K562 (cell line): ENCODE data around the gene AGXT. TPM values are rescaled to one million over a fixed set of nuclear protein-coding genes. Genes with fewer than 3 reads are reported as not detected.

Experiments used
- ATAC-seq: fragments of 200-7000 bp; cut with Tn5 transposase; 3 replicates; pipeline ENCODE4 v1.9.1; 2020; ENCODE audit warnings: moderate library complexity
- BruUV-seq: library from RNA; stranded (reverse); fragments of 400-500 nt; replicated peaks from 2 replicates; lab custom pipeline; 2021; lab: Mats Ljungman, UMichigan
- CTCF ChIA-PET: fragments of 300-600 bp; formaldehyde crosslinking; extraction: SDS; loops from one replicate; lab custom pipeline; 2021; ENCODE audit warnings: low intra/inter-chr PET ratio; lab: Yijun Ruan, JAX
- POLR2A ChIA-PET: fragments of 300-600, 350-650 bp; sonication (Branson Sonifier 250); formaldehyde crosslinking; extraction: SDS; loops from one replicate; lab custom pipeline; 2021; ENCODE audit warnings: antibody characterized with exemption, inconsistent platforms; lab: Yijun Ruan, JAX
- DNase-seq, 4 experiments: peaks; one replicate each; pipeline versions ENCODE4 v3.0.0 to v3.0.0-alpha.2; 2011 to 2018; ENCODE audit warnings: low spot score in 3 of 4, mixed read lengths in 3 of 4; ENCODE audit errors: extremely low read depth in 1 of 4
- FAIRE-seq: peaks from 2 replicates; lab custom pipeline; 2011; peaks lifted over from hg19 to GRCh38; lab: Jason Lieb, UNC
- H2AFZ ChIP-seq: 2 replicates; pipeline ENCODE4 v1.6.0; 2011; ENCODE audit warnings: low read depth, low read length, control low read depth, inconsistent platforms
- H3K27ac ChIP-seq: fragments of 200-600 bp; 3 replicates; pipeline ENCODE4 v1.8.0; 2011; ENCODE audit warnings: low read depth, mild to moderate bottlenecking, control low read depth, inconsistent platforms, low read length, moderate library complexity, mixed read lengths; ENCODE audit errors: extremely low read depth
- H3K27me3 ChIP-seq, 2 experiments: fragments of 300-600 bp in 1 of 2; 2 replicates in 1 of 2; 3 replicates in 1 of 2; pipeline versions ENCODE4 v1.6.0 to v1.8.0; 2011; ENCODE audit warnings: inconsistent platforms in 2 of 2, low read length in 2 of 2, mild to moderate bottlenecking in 1 of 2, mixed read lengths in 1 of 2, moderate library complexity in 1 of 2; ENCODE audit not compliant: control insufficient read depth in 2 of 2, insufficient read depth in 2 of 2
- H3K36me3 ChIP-seq: fragments of 300-600 bp; 3 replicates; pipeline ENCODE4 v1.8.0; 2011; ENCODE audit warnings: mild to moderate bottlenecking, low read length, inconsistent platforms; ENCODE audit not compliant: control insufficient read depth, insufficient read depth
- H3K4me1 ChIP-seq, 2 experiments: fragments of 200-600 bp in 1 of 2; replicated peaks in 1 of 2; 2 replicates in 1 of 2; 3 replicates in 1 of 2; pipeline versions ENCODE4 v1.5.1 to v1.8.0; 2011; ENCODE audit warnings: inconsistent platforms in 2 of 2, low read length in 2 of 2, mild to moderate bottlenecking in 1 of 2, mixed read lengths in 1 of 2, moderate library complexity in 1 of 2; ENCODE audit not compliant: control insufficient read depth in 2 of 2, insufficient read depth in 2 of 2
- H3K4me2 ChIP-seq: 2 replicates; pipeline ENCODE4 v1.6.1; 2011; ENCODE audit warnings: low read length, control low read depth, inconsistent platforms, mixed read lengths; ENCODE audit not compliant: insufficient read depth
- H3K4me3 ChIP-seq: fragments of 200-600 bp; sonication (generic), shearing (Covaris generic); 2 replicates; pipeline ENCODE4 v1.5.1; 2016; ENCODE audit warnings: control low read depth, inconsistent platforms
- H3K79me2 ChIP-seq: fragments of 200-600 bp; 3 replicates; pipeline ENCODE4 v1.8.0; 2011; ENCODE audit warnings: low read length, inconsistent platforms; ENCODE audit not compliant: control insufficient read depth, insufficient read depth
- H3K9ac ChIP-seq, 2 experiments: 2 replicates each; pipeline versions ENCODE4 v1.6.0 to v1.6.1; 2011; ENCODE audit warnings: low read depth in 2 of 2, low read length in 2 of 2, control low read depth in 1 of 2, inconsistent platforms in 1 of 2, mild to moderate bottlenecking in 1 of 2, mixed read lengths in 1 of 2; ENCODE audit not compliant: insufficient read depth in 1 of 2
- H3K9me1 ChIP-seq: one replicate; pipeline ENCODE4 v1.6.0; 2011; ENCODE audit warnings: inconsistent platforms, mild to moderate bottlenecking, low read length, moderate library complexity; ENCODE audit not compliant: control insufficient read depth, insufficient read depth
- H3K9me3 ChIP-seq: replicated peaks from 2 replicates; pipeline ENCODE4 v1.5.1; 2011; ENCODE audit warnings: low read depth, low read length, inconsistent platforms; ENCODE audit not compliant: control insufficient read depth, insufficient read depth
- H4K20me1 ChIP-seq: replicated peaks from 2 replicates; pipeline ENCODE4 v1.6.1; 2011; ENCODE audit warnings: low read length, inconsistent platforms, mixed read lengths; ENCODE audit not compliant: control insufficient read depth, insufficient read depth
- CHAMP1 ChIP-seq: fragments of 450-650 bp; IDR thresholded peaks from 2 replicates; pipeline ENCODE4 v1.6.1; 2016; ENCODE audit warnings: mild to moderate bottlenecking
- ESRRA ChIP-seq: fragments of 450-650 bp; IDR thresholded peaks from 2 replicates; pipeline ENCODE4 v1.6.1; 2014; ENCODE audit warnings: low read depth, mild to moderate bottlenecking, moderate library complexity, borderline replicate concordance
- NELFE ChIP-seq: IDR thresholded peaks from 2 replicates; pipeline ENCODE4 v1.6.1; 2011; ENCODE audit warnings: mild to moderate bottlenecking; ENCODE audit not compliant: insufficient read depth, insufficient read length
- SMARCA4 ChIP-seq: fragments of 450-650 bp; IDR thresholded peaks from 2 replicates; pipeline ENCODE4 v1.6.1; 2016
- TCFL5 ChIP-seq: fragments of 250-450 bp; sonication (Bioruptor Pico); conservative IDR thresholded peaks from 2 replicates; pipeline ENCODE4 v1.6.1; 2021; ENCODE audit warnings: mild to moderate bottlenecking, moderate library complexity, matching md5 sums
- ZNF124 ChIP-seq: sonication (generic); formaldehyde crosslinking; IDR thresholded peaks from 2 replicates; pipeline ENCODE4 v1.8.1; 2022; ENCODE audit warnings: missing genetic modification reagents
- ZNF280B ChIP-seq: fragments of 250-450 bp; sonication (Bioruptor Pico); IDR thresholded peaks from 2 replicates; pipeline ENCODE4 v1.5.1; 2021; ENCODE audit warnings: mild to moderate bottlenecking
- ZNF354B ChIP-seq: fragments of 250-450 bp; sonication (Bioruptor Pico); IDR thresholded peaks from 2 replicates; pipeline ENCODE4 v1.4.0; 2020
- WGBS: fragments of 100-300 bp; shearing (Covaris generic); methylation state at CpG from one replicate; pipeline ENCODE4 v1.1.6; 2016; ENCODE audit warnings: low coverage, mixed read lengths; ENCODE audit not compliant: insufficient coverage; ENCODE audit errors: missing lambda C conversion rate; 5-methylcytosine and 5-hydroxymethylcytosine counted together
- in situ Hi-C: fragments of 300-500 bp; cut with MboI; formaldehyde crosslinking; loops from 4 replicates; pipeline ENCODE4 v1.15.0; 2018; ENCODE audit warnings: inconsistent platforms, mixed read lengths
- intact Hi-C: fragments of 100-400 bp; cut with micrococcal nuclease; formaldehyde crosslinking; loops from 2 replicates; pipeline ENCODE4 v1.14.2; 2022
- polyA plus RNA-seq, 8 experiments: library from polyadenylated mRNA; depleted of rRNA in 4 of 8; stranded (reverse) in 5 of 8; unstranded in 3 of 8; fragments of >200 nt; fragmentation: Nextera tagmentation in 2 of 8; fragmentation: Illumina TruSeq in 1 of 8; extraction: Ambion mirVana in 2 of 8; extraction: Trizol in 1 of 8; gene quantifications; 2 replicates each; pipeline versions ENCODE4 v1.2.1 to v1.2.3, GENCODE V29; 2011 to 2014; ENCODE audit warnings: inconsistent platforms in 1 of 8, missing spikeins in 1 of 8
- total RNA-seq, 7 experiments: library from RNA; depleted of rRNA in 6 of 7; stranded (reverse); fragments of >200 nt in 6 of 7; fragmentation: Illumina TruSeq in 2 of 7; extraction: Trizol in 2 of 7; gene quantifications; 2 replicates each; pipeline versions ENCODE4 v1.2.1 to v1.2.3, GENCODE V29; 2011 to 2021; ENCODE audit warnings: low replicate concordance in 1 of 7

The AGXT gene
- total and polyA plus RNA-seq, 9 of the 15 experiments (the other 6 are each of a cell fraction or from before 2014, with no cell fraction given), result 0.18 TPM; not detected in 8

GRCh38 chr2:240896394-240896793 is 27.8 kb downstream of the AGXT start (continued):
- TF ChIP-seq CHAMP1, result no peak

- Histone ChIP-seq H3K9ac (no peak overlapping the region), H3K36me3 (no peaks in the 10 kb centered on the region), H3K4me2 (no peak overlapping the region), H3K27ac (no peak overlapping the region), H3K9me1 (no peaks in the 10 kb centered on the region), H2AFZ (no peak overlapping the region), H3K9me3 (no peaks in the 10 kb centered on the region), H3K27me3 (peaks cover 0 to 40% of the 10 kb centered on the region in 2 experiments; a peak in 3 of 5 replicates), H3K4me1 (peaks cover 0 to 7% of the 10 kb centered on the region in 2 experiments; a peak in 2 of 5 replicates), H4K20me1 (0 out of 2 replicates have a peak, but pooled peaks cover 7% of the 10 kb centered on the region), H3K79me2 (no peaks in the 10 kb centered on the region), H3K4me3 (no peak overlapping the region)
- FAIRE-seq (no peak), ATAC-seq (no peak), DNase-seq (no peak)
- intact Hi-C loops, result no loop called here
- BruUV-seq, result no TSS peak
- ChIA-PET POLR2A (interaction anchor here (0.6 kb wide), 2 partner anchors 17 to 220 kb away, joined by 3 to 5 read pairs; no protein-coding TSS in a partner anchor), CTCF (no interaction called here)
- WGBS, result 0% methylated on average over 5 of the region's 23 CpGs
- in situ Hi-C loops, result no loop called here
- no peak for TF ChIP-seq ZNF124 (CRISPR knock-in tag)
- TF ChIP-seq SMARCA4, result no peak
- TF ChIP-seq TCFL5 (CRISPR knock-in tag), result no peak
- no peak for TF ChIP-seq ESRRA
- no peak for TF ChIP-seq NELFE
- no peak for TF ChIP-seq ZNF280B (CRISPR knock-in tag)
- TF ChIP-seq ZNF354B, result no peak
These were observed 28.5 kb downstream of the AGXT start for GRCh38 chr2:240896871-240897692.
